Fibroblast of gingiva (primary cell): Measurements from ENCODE around the gene BTBD2.
A peak's percentile ranks its signal among the peaks of the same experiment; 100 is the strongest.

Experiments
- DNase-seq: peaks from one replicate; pipeline ENCODE4 v3.0.0-alpha.2; 2011; ENCODE audit warnings: low read depth

Gene BTBD2

DNA sequence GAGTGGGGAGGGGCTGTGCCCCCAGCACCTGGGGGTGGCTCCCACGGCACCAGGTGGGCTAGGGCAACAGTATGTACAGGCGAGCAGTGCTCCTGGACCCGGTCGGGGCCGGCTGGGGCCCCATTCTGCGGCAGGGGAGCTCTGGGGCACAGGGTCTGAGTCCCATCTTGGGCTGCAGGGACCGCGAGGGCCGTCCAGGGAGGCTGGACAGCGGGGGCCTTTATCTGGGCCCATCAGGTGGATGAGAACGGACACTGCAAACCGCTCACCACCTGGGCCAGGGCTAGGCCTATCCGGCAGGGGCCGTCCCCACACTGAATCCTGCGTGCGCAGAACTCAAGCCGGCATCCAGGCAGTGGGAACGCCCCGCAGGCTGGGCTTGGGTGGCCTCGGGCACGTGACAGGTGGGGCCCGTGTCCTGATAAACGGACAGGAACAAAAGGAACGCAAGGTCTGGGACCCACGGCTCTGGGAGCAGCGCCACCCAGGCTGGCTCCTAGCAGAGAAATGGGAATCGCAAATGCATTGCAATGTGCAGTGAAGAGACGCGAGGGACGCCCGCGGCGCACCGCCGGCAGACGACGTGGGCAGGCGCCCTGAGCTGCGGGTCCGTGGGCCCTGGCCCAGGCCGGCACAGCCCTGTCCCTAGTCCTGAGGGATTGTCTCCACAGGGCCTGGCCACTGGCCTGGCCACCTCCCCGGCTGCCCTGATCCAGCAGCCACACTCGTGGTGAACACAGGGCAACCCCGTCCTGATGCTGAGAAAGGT, 29.7 kb downstream of the BTBD2 start:
- DNase-seq, result no peak

DNA sequence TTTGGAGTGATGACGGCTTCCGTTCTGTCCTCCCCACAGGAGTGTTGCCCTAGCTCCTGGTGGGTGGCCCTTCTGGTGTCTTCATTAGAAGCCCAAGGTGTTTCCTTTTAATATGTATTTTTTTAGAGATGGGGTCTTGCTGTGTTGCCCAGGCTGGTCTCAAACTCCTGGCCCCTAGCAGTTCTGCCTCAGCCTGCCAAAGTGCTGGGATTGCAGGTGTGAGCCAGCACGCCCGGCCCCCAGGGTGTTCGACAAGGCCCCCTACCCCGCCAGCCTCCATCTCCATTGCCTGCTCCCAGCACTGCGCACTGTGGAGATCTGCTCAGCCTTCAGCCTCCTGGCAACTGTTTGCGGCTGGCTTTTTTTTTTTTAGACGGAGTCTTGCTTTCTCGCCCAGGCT, 31.2 kb downstream of the BTBD2 start:
- no peak for DNase-seq

DNA sequence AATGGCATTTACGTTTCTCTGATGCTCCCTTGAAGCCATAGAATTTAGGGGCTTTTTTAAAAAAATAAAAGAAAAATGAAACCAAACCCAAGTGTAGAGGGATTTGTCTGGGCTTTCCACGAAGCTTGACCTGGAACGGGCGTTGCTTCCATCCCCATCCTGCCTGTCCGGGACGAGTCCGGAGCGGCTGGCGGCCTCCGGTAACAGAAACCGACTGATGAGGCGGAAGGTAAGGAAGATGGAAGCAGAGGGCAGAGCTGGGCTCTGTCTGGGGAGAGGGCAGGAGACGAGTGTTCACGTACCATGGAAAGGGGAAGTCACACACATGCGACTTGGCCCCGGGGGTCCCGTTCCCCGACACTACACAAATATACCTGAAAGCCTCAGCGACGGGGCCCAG, 34.3 kb downstream of the BTBD2 start:
- no peak for DNase-seq

DNA sequence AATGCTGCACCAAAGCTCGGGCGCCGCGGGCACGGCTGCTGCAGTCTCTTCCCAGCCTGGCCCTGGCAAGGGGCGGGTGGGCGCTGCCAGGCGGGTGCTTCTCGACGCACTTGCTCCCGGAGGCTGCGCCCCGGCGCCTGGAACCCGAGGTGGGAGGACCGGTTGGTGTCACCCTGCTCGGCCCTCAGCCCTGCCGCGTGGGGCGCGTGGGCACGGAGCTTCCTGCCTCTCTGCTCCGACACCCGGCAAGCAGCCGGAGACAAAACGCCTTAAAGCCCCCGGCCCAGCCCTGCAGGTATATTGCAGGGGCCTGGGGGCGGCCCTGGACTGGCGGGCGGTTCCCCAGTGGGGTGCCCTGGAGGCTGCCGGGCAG, 34.7 kb downstream of the BTBD2 start:
- DNase-seq, result no peak

DNA sequence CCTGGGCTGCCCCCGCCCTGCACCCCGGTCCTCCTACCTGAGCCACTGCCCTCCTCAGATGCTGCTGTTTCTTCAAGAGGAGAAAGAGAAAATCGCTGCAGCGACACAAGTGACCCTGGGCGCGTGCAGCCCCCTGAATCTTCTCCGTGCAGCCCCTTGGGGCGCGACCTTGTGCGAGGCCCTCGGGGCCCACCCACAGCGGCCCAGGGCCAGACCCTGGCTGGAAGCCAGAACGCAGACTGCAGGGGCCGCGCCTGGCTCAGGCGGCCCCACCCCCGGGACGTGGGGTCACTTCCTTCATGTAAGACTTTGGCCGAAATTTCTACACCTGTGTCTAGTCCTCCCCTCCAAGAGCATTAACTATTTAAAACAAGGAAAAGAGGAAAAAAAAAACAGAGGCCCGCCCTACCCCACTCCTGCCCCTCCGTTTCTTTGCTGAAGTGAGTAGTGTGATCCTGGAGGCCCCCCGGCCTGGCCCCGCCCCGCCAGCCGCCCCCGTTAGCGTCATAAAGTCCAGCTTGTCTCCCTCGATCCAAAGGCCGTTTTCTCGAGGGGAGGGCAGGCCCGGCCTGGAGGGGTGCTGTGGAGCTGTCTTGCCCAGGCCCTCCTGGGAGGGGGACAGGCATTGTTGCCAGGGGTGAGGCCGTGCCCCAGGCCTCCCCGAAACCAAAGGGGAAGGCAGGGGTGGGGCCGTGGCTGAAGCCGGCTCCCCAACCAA, 35.3 kb downstream of the BTBD2 start:
- DNase-seq, result no peak

DNA sequence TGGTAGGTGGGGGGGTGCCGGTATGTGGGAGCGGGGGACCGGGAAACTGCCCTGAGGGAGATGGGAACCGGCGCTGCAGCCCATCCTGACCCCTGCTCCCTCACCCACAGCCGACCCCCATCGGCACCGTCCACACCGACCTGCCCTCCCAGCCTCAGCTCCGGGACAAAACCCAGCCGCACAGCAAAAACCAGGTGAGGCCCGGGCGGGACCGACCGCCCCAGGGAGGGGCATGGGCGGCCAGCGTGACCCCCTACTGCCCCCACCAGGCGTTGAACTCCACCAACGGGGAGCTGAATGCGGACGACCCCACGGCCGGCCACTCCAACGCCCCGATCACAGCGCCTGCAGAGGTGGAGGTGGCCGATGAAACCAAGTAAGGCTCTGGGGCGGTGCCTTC, 35.9 kb downstream of the BTBD2 start:
- no peak for DNase-seq

DNA sequence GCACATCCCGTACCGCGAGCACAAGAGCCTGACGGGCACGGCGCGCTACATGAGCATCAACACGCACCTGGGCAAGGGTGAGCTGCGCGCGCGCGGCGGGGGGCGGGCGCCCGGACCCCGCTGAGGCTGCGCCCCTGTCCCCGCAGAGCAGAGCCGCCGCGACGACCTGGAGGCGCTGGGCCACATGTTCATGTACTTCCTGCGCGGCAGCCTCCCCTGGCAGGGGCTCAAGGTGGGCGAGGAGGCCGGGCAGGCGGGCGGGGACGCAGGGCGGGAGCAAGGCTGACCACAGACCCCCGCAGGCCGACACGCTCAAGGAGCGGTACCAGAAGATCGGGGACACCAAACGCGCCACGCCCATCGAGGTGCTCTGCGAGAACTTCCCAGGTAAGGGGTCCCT, 36.5 kb downstream of the BTBD2 start:
- no peak for DNase-seq

DNA sequence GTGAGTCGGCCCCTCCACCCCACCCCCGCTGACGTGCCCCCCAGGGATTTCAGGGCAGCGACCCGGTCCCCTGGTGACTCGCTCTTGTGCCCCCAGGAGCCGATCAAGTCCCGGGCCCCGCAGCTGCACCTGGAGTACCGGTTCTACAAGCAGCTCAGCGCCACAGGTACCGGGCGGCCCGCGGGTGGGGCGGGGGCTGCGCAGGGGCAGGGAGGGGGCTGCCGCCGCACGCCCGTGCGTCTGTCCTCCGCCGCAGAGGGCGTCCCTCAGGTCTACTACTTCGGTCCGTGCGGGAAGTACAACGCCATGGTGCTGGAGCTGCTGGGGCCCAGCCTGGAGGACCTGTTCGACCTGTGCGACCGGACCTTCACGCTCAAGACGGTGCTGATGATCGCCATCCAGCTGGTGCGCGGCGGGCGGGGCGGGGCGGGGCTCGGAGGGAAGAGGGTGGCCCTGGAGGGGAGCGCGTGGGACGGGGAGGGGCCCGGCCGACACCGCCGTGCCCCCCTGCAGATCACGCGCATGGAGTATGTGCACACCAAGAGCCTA, 37.1 kb downstream of the BTBD2 start:
- no peak for DNase-seq

DNA sequence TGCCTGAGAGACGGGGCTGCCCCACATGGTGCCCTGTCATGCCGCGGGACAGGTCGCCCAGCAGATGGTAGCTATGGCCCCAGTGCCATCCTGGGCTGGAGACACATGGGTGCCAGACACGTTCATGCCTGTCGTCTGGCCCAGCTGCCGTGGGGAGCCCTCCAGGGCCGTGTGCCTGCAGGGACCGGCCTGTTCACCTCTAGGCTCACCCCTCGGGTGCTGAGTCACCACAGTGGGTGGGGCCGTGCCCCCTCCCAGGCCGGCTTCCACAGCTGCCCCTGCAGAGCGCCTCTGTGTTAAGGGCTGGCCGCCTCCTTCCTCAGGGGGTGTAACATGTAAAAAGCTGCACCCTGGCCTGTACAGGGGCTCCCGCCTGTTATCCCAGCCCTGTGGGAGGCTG, 38.4 kb downstream of the BTBD2 start:
- DNase-seq, result no peak

DNA sequence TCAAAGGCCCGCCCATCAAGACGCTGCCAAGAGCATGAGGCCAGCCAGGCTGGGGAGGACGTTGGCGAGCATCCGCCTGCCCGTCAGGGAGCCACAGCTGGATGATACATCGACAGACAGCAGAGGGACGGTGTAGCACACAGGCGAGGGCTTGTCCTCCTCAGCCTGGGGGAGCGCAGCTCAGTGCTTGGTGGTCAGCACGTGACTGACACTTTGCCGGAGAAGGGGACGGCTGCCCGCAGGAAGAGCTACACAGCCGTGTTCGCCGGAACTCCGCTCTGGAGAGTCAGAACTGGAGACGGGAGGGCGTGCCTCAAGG, 40.4 kb downstream of the BTBD2 start:
- DNase-seq, result peak; percentile 31

DNA sequence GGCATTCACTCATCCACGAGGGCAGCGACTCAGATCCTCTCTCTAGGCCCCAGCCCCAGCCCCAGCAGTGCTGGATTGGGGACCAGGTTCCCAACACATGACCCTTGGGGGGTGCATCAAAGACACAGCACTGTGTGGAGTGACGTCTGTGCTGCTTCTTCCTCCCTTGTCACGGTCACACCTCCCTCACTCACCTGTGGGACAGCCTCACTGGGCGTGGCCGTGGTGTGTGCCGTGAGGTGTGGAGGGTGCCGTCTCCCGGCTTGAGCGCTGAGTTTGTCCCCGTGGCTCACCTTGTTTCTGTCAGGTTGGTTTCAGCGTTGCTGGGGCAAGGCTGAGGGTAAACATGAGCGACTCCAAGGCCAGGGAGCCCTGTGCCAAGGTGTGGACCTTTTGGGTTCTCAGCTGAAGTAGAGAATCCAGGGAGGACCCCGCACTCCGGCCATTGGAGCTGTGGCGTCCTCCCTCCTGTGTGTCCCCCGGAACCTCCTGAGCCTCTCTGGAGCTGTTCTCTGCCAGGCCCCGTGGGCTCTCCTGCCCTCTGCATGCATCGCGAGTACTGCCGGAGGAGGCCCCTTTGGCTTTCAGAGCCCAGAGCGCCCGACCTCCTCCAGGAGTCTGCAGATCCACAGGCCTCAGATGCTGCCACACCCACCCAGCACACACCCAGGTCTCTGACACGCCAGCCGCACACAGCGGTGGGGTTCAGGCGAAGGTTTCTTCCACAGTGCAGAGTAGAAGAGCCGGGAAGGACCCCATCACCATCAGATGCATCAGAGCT, 40.9 kb downstream of the BTBD2 start:
- DNase-seq, result no peak

DNA sequence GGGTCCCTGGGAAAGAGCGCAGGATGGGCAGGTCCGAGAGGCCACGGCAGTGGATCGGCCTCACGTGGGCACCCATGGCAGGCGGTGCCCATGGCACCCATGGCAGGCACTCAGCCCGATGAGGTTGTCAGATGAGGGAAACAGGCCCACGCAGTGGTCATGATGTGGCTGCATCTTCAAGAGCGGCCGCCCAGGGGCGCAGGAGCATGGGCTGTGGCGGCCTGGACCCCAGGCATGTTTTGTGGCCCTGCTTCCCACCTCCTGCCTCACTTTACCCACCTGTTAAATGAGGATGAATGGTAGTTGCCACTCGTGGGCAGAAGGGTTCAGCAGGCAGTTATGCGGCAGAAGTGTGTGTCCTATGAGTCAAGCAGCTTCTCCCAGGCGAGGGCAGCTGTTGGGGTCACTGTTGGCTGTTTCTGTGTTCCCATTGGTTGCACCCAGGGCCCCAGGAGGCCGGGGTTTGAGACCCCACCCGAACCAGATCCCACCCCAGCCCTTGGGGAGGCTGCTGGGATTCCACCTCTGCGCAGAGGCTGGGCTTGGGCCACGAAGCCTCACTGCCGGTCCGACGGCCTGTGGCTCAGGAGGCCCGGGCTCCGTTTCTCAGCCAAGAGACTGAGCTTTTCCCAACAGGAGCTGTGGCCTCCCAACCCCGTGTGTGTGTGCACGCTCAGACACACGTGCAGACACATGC, 44.6 kb downstream of the BTBD2 start:
- no peak for DNase-seq

DNA sequence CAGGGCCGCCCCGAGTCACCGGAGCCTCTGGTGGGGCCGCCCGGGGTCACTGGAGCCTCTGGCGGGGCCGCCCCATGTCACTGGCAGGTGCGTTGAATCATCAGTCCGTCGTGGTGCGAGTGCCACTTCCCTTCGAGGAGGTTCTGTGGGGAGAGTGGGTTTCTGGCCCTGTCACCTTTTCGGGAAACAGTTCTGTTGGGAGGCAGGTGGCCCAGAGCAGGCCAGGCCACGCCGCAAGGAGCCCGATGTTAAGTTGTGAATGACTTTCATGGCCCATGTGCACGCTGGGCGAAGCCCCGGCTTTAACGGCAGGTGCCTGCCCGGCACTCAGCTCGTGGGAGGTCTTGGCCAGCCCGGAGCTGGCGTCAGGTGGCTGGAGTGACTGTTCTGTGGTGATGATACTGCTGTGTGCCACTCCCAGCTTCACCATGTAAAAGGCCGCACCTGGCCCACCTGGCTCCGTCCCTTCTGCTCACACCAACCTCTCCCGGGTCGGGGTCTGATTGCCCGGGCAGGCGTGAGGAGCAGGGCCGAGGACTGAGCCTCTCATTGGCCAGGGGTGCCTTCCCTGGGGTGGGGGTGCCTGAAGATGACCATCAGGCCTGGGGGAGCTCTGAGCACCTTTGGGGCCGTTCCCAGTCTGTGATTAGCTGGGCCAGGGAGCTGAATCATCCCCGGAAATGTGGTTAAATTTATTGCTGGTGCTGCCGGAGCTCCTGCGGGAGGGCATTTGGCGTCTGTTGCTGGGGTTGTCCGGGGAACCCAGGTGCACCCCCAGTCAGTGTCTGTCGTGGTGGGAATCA, 45.3 kb downstream of the BTBD2 start:
- DNase-seq, result no peak

DNA sequence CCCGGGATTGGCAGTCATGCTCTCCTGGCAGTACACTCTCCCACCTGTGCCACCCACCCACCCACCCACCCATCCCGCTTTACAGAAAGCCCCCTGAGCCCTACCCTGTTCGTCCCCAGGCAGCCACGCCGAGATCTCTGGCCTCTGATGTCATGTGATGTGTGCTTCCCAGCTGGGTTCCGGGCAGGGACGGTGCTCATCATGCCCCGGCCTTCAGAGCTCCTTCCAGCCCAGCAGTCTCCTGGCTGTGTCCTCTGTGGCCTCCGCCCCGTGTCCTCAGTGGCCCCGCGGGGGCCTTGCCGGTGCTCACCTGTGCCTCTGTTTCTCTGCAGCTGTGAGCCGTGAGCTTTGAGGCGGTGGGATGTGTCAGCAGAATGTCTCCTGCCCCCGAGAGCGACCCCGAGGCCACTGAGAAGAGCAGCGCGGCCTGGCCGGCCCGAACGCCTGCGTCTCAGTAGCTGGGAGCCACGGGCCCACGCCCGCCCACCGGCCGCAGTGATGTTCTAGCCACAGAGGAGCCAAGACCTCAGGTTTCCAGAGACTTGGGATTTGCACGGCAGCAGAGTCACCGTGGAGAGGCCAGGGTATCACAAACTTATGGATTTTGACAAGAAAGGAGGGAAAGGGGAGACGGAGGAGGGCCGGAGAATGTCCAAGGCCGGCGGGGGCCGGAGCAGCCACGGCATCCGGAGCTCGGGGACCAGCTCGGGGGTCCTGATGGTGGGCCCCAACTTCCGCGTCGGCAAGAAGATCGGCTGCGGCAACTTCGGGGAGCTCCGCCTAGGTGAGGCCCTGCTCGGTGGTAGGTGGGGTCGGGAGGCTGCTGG, 46.1 kb downstream of the BTBD2 start:
- DNase-seq, result no peak

DNA sequence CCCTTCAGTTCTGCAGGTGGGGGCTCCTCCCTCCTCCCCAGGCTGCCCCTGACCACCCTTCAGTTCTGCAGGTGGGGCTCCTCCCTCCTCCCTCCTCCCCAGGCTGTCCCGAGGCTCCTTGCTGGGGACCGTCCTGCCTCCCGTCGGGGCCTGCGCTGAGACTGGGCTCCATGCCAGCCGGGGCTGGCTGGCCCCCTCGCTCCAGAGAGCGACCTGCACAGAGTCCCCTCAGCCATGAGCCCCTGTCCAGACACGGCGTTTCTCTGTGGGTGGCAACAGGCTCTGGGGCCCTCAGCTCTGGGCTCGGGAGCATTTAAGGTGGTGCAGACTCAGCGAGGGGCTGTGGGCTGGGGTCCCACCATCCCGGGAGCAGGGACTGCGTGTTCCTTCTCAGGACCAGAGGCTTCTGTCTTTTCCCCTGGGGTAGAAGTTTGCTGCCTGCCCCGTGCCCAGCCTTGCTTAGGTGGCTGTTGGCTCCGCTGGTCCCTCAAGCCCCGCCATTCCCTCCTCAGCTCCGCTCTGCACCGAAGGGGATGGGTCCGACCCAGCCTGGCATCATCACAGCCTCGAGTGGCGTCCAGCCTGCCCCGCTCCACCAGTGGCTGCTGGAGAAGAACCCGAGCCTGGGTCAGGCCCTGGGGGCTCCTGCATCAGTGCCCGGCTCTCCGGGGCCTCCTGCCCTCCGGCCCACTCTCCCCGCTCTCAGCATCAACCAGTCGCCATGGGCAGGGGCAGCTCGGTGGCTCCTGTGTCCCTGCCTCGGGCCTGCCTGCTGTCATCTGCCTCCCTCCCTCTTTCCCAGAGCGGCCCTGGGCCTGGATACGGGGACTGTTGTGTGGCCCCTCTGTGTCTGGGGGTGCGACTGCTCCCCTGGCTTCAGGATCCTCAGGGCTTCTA, 47.0 kb downstream of the BTBD2 start:
- DNase-seq, result no peak

DNA sequence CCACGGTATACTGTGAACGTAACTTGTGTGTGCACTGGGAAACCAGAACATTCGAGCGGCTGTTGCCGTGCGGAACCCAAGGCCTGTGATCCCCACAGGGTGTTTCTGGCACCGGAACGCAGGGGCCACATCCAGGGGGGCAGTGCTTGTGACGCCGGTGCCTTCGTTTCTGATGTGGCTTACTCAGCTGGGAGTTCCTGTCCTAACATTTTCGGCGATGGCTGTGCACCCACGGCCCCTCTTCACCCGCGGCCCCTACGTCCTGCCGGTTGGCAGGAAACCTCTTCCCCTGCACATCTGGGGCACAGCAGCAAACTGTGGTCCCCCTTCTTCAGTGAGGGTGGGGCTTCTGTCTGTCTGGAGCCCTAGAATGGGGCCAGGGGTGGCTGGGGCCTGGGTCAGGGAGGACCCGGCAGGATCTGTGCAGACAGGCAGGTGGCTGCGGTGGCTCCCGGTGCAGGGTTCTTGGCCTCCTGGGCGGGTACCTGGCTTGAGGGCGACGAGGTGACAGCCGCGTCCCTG, 48.4 kb downstream of the BTBD2 start:
- DNase-seq, result no peak

DNA sequence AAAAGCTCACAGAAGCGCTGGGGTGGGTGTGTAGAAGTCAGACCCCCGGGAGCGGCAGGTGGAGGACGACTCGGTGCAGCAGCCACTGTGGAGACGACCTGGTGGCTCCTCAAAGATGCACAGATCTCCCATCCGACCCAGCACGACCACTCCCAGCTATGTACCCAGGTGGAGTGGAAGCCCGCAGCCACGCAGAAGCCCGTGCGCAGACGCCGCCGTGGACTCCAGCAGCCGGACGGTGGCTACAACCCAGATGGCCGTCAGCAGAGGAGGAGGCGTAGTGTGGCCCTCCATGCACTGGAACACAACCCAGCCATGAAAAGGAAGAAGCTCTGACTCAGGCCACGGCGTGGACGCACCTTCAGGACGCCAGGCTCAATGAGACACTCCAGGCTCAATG, 52.8 kb downstream of the BTBD2 start:
- no peak for DNase-seq

DNA sequence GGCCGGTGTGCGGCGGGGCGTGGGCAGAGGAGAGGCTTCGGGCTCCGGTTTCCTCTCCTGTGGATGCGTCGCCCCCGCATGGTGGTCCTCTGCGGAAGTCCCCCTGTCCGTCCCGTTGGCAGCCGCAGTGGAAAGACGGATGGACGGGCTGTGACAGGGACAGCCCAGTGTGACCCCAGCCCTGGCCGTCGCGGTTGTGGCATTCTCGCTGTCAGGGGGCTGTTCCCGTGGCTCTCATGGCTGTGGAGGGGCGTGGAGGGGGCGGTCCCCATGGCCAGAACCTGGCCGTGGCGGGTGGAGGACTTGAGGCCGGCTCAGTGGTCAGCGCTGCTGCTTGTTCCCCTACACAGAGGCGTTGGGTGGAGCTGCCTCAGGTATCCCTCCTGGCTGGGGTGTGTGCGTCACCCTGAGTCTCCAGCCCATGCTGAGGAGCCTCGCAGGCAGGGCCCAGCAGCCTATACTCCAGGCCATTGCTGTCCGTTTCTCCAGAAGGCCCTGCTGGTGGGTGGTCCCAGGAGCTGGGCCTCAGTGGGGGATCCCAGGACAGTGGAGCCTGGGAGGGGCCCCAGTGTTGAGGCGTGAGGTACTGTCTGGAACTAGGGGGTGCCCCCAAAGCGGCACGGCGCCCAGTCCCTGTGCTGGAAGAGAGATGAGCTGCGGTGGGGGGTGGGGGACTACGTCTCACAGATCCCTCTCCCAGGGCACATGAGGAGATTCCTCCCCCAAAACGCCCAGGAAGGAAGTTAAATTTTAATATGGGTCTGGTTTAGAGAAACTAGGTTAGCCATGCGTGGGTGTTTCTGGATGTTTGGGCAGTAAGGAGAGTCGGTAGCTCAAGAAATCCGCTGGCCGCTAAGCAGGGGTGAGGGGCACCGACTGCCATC, 54.3 kb downstream of the BTBD2 start:
- DNase-seq, result no peak
